Immature natural killer cell (primary cell): Measurements from ENCODE around the gene SNRPD1. TPM values are rescaled to one million over a fixed set of nuclear protein-coding genes. Genes with fewer than 3 reads are reported as not detected.
A peak's percentile ranks its signal among the peaks of the same experiment; 100 is the strongest.
"Not testable (repeated sequence)": the region's sequence is repeated elsewhere in the genome, so short reads cannot be mapped to it uniquely, and the experiment has no call there.

Source experiments
- DNase-seq, 3 donors: peaks; one replicate each; pipeline ENCODE4 v3.0.0; 2022; ENCODE audit warnings: mixed read lengths in 1 of 3
- H3K27ac Mint-ChIP-seq, 6 donors: one replicate each; pipeline ENCODE4 v1.8.0; 2020; ENCODE audit warnings: mixed read lengths in 6 of 6, mild to moderate bottlenecking in 5 of 6, inconsistent platforms in 4 of 6, moderate library complexity in 3 of 6
- H3K27me3 Mint-ChIP-seq, 3 donors: one replicate each; pipeline ENCODE4 v1.8.0; 2020 to 2021; ENCODE audit warnings: low read depth in 3 of 3, mild to moderate bottlenecking in 3 of 3, mixed read lengths in 3 of 3, moderate library complexity in 3 of 3, inconsistent platforms in 1 of 3
- H3K36me3 Mint-ChIP-seq, 3 donors: one replicate each; pipeline ENCODE4 v1.8.0; 2020; ENCODE audit warnings: mixed read lengths in 3 of 3, inconsistent platforms in 2 of 3, mild to moderate bottlenecking in 2 of 3
- H3K4me1 Mint-ChIP-seq, 2 donors: one replicate each; pipeline ENCODE4 v1.8.0; 2020; ENCODE audit warnings: inconsistent platforms in 2 of 2, mild to moderate bottlenecking in 2 of 2, mixed read lengths in 2 of 2, moderate library complexity in 1 of 2
- H3K4me3 Mint-ChIP-seq, 5 donors: one replicate each; pipeline ENCODE4 v1.8.0; 2020; ENCODE audit warnings: mild to moderate bottlenecking in 5 of 5, mixed read lengths in 5 of 5, inconsistent platforms in 3 of 5, moderate library complexity in 3 of 5
- H3K9me3 Mint-ChIP-seq, 6 donors: one replicate each; pipeline ENCODE4 v1.8.0; 2020; ENCODE audit warnings: mild to moderate bottlenecking in 6 of 6, mixed read lengths in 6 of 6, inconsistent platforms in 4 of 6, moderate library complexity in 3 of 6
- polyA plus RNA-seq, 3 donors: library from polyadenylated mRNA; unstranded; fragments of 300-500 nt; fragmentation: Illumina TruSeq; gene quantifications; one replicate each; pipeline ENCODE4 v1.2.3, GENCODE V29; 2021

Gene SNRPD1
- 10 to 100 TPM; 50.7 to 86.4 (median 84.8) TPM for polyA plus RNA-seq

DNA sequence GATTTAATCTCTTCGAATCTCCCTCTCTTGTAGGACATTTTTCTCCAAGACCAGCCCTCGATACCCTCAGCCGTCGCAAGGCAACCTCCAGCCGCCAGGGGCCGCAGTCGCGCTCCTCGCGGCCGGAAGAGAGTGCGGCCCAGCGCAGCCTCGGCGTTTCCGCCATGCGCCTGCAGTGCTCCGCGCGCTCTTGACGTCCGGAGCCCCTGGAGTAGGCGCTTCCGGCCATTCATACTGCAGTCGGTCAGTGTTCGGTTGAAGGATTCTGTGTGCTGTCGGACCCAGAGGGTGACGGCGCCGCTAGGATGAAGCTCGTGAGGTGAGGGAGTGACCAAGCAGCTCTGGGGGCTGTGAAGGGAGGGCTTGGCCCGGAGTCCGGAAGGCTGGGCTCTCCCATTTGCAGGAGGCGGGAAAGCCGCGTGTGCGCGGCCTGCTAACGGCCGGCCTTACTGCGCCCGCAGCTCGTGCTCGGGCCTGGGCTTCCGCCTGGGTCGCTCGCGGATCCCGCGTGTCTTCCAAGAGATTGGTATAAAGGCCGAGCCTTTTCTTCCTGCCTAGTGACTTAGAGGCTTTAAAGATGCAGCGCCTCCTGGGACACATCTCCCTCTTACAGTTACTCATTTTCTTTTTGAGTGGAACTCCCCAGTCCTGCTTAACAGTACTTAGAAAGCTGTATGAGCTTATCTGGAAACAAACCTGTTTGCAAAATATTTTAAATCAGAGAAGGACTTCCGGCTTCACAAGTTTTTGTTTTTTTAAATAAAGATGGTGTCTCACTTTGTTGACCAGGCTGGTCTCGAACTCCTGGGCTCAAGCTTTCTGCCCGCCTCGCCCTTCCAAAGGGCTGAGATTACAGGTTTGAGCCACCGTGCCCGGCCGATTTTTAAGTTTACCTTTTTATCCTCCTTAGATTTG, at the start of gene SNRPD1:
Gene SNRPD1, plus strand, starts transcription at position 190 of the 915 bp plus-strand sequence. Its CDS starts 116 bp downstream, at position 306.
- H3K9me3 Mint-ChIP-seq, result no peaks in the 10 kb centered on the region
- H3K36me3 Mint-ChIP-seq, result peaks cover 0 to 7% (median 4%) of the 10 kb centered on the region in 3 donors
- DNase-seq, result peak; percentile 85 to 86 (median 85)
- H3K4me1 Mint-ChIP-seq, result peaks cover 38 to 49% of the 10 kb centered on the region in 2 donors
- peak within 1 kb of the TSS; percentile 93 to 100 (median 99) for H3K4me3 Mint-ChIP-seq
- peaks cover 6 to 8% (median 7%) of the 10 kb centered on the region in 3 donors for H3K27me3 Mint-ChIP-seq
- peak within 1 kb of the TSS; percentile 95 to 99 (median 98) for H3K27ac Mint-ChIP-seq

DNA sequence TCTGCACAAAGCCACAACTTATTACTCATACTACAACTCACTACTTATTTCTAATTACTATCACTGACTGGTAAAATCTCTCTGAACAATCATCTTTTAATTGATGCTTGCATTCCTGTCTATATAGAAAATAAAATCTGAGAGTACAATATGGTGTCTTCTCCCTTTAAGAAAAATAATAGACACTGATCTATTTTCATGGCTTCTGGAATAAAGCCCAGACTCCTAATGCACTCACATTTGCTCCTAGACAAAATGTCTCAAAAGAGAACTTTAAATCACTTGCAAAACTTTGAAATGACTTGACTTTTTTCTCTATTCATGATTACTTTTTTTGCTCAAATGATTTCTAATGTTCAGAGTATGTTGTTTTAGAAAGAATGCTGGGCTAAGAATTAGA, 40.3 kb upstream of the SNRPD1 start:
- no peaks in the 10 kb centered on the region for H3K9me3 Mint-ChIP-seq
- peaks cover 28 to 48% (median 44%) of the 10 kb centered on the region in 3 donors for H3K36me3 Mint-ChIP-seq
- H3K27me3 Mint-ChIP-seq, result peaks cover 0 to 5% (median 0%) of the 10 kb centered on the region in 3 donors

DNA sequence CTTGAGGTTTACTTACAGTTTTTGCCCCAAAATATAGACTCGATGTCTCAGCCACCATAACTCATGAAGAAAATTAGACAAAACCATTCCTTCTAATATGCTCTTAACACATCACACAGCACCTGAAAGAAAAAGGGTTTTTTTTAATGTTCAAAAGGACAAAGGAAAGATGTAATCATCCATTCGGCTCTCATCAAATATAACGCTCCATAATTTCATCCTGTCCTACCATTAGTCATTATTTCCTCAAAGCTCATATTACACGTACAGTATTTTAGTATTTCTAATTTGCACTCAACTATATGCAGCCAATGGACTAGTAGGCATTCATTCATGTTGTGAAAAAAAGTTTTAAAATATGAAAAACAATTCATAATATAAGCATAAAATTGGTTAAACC, 36.5 kb upstream of the SNRPD1 start:
- H3K27ac Mint-ChIP-seq, result peak overlapping the region in 1 of 6 donors; percentile 42
- peaks cover 12 to 54% (median 42%) of the 10 kb centered on the region in 3 donors for H3K36me3 Mint-ChIP-seq
- DNase-seq, result no peak

More for the DNA sequence above, 40.3 kb upstream of the SNRPD1 start:
- peaks cover 2 to 19% of the 10 kb centered on the region in 2 donors for H3K4me1 Mint-ChIP-seq
- peak overlapping the region in 3 of 6 donors; percentile 28 to 81 (median 51) for H3K27ac Mint-ChIP-seq
- H3K4me3 Mint-ChIP-seq, result no peak overlapping the region
- DNase-seq, result no peak

DNA sequence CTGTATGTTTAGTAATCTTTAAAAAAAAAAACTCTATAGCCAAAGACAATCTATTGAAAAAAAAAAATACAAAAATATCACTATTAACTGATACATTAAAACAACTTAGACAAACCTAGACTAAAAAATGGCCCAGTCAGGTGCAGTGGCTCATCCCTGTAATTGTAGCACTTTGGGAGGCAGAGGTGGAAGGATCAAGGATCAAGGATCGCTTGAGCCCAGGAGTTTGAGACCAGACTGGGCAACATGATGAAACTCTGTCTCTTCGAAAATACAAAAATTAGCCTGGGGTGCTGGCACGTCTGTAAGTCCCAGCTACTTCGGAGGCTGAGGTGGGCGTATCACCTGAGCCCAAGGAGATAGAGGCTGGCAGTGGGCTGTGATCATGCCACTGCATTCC, 27.7 kb upstream of the SNRPD1 start:
- DNase-seq, result no peak
- Mint-ChIP-seq H3K4me3 (no peak overlapping the region), H3K9me3 (no peaks in the 10 kb centered on the region), H3K4me1 (peaks cover 24 to 50% of the 10 kb centered on the region in 2 donors), H3K36me3 (peaks cover 0 to 3% (median 0%) of the 10 kb centered on the region in 3 donors), H3K27me3 (no peaks in the 10 kb centered on the region), H3K27ac (peak overlapping the region in 1 of 6 donors; percentile 24)

More for the DNA sequence above, 36.5 kb upstream of the SNRPD1 start:
- peaks cover 14 to 29% of the 10 kb centered on the region in 2 donors for H3K4me1 Mint-ChIP-seq
- H3K9me3 Mint-ChIP-seq, result no peaks in the 10 kb centered on the region
- H3K27me3 Mint-ChIP-seq, result peaks cover 0 to 4% (median 1%) of the 10 kb centered on the region in 3 donors
- H3K4me3 Mint-ChIP-seq, result no peak overlapping the region

DNA sequence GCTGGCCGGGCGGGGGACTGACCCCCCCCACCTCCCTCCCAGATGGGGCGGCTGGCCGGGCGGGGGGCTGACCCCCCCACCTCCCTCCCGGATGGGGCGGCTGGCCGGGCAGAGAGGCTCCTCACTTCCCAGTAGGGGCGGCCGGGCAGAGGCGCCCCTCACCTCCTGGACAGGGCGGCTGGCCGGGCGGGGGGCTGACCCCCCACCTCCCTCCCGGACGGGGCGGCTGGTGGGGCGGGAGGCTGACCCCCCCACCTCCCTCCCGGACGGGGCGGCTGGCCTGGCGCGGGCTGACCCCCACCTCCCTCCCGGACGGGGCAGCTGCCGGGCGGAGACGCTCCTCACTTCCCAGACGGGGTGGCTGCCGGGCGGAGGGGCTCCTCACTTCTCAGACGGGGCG, 19.8 kb upstream of the SNRPD1 start:
- not testable (repeated sequence) for H3K36me3 Mint-ChIP-seq, H3K9me3 Mint-ChIP-seq, H3K4me3 Mint-ChIP-seq, H3K27ac Mint-ChIP-seq, DNase-seq, H3K27me3 Mint-ChIP-seq
- peaks cover 25 to 53% of the 10 kb centered on the region in 2 donors for H3K4me1 Mint-ChIP-seq

DNA sequence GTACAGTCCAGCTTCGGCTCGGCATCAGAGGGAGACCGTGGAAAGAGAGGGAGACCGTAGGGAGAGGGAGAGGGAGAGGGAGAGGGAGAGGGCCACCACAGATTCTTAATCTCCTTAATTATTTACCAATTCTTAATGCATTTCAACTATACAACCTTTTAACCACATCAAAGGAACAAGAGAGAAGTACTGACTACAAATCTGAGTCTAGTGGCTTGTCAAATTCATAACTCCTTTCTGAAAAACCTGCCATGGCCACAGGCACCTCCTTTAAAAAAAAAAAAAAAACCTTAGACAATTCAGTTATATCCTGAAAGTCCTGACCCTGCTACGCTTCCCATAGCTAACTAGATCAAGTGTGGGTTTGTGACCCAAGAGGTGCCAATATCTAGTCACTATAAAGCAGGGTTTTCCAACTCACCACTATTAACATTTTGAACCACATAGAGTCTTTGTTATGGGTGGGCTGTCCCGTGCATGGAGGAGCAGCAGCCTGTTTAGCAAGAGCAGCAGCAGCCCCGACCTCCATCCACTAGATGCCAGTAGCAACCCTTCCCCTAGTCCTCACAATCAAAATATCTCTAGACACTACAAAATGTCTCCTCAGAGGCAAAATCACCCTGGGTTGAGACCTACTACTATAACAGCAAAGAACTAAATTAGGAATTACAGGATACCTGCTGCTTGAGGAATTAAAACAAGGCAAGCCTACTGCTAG, 18.4 kb upstream of the SNRPD1 start:
- Mint-ChIP-seq H3K27ac (peak overlapping the region in 1 of 6 donors; percentile 57), H3K9me3 (no peaks in the 10 kb centered on the region), H3K27me3 (no peaks in the 10 kb centered on the region), H3K36me3 (peaks cover 6 to 8% (median 6%) of the 10 kb centered on the region in 3 donors), H3K4me1 (peaks cover 29 to 53% of the 10 kb centered on the region in 2 donors), H3K4me3 (peak overlapping the region in 1 of 5 donors; percentile 21)
- no peak for DNase-seq

DNA sequence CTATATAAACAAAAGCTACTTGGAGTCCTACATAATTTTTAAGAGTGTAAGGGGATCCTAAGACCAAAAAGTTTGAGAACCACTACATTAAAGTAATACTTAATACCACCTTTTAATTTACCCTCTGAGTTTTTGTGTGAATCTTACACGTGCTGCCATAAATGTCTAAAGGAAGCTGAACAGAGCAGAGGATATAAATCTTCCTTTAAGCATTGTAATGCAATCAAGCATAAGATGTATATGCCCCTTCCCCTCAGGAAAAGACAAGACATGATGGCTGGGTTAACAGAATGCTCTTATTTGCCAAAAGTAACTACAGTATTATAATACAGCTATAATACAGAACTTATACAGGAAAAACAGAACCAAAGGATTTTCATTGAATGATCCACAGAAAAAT, 14.5 kb upstream of the SNRPD1 start:
- no peak for DNase-seq
- Mint-ChIP-seq H3K36me3 (peaks cover 4 to 8% (median 6%) of the 10 kb centered on the region in 3 donors), H3K9me3 (no peaks in the 10 kb centered on the region), H3K27me3 (peaks cover 12 to 25% (median 17%) of the 10 kb centered on the region in 3 donors), H3K4me3 (peak overlapping the region in 1 of 5 donors; percentile 5), H3K4me1 (peaks cover 41 to 42% of the 10 kb centered on the region in 2 donors), H3K27ac (peak overlapping the region in 4 of 6 donors; percentile 15 to 62 (median 24))

DNA sequence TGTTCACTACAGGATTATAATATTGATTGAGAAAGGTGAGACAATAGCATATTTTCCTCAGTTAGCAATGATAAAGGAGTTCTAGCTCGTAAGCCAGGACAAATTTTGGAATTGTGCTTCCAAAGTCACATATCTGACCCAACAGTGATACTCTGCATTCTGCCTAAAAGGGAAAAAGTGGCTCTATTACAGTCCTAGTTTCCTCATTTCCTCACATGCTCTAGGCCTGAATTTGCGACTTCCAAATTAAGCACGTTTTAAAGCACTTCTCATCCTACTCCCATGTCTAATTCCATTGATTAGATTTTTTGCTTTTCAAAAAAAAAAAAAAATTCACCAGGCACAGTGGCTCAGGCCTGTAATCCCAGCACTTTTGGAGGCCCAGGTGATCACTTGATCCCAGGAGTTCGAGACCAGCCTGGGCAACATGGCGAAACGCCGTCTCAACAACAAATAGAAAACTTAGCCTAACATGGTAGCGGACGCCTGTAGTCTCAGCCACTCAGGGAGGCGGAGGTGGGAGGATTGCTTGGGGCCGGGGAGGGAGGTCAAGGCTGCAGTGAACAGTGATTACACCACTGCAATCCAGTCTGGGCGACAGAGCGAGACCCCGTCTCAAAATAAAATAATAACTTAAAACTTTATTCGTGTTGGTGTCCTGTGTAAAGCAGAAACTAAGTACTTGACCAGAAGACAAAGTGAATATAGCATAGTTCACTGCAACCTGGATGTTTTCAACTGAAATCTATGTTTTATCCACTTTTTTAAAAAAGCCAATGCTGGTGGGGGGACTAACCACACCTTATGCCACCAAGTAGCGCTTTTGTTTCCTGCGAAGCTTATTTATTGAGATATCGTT, 13.2 kb upstream of the SNRPD1 start:
- Mint-ChIP-seq H3K27me3 (peaks cover 12 to 26% (median 17%) of the 10 kb centered on the region in 3 donors), H3K4me3 (peak overlapping the region; percentile 92 to 99 (median 96)), H3K4me1 (peaks cover 37 to 38% of the 10 kb centered on the region in 2 donors), H3K9me3 (no peaks in the 10 kb centered on the region), H3K27ac (peak overlapping the region; percentile 97 to 99 (median 98)), H3K36me3 (peaks cover 0 to 5% (median 2%) of the 10 kb centered on the region in 3 donors)
- DNase-seq, result no peak

DNA sequence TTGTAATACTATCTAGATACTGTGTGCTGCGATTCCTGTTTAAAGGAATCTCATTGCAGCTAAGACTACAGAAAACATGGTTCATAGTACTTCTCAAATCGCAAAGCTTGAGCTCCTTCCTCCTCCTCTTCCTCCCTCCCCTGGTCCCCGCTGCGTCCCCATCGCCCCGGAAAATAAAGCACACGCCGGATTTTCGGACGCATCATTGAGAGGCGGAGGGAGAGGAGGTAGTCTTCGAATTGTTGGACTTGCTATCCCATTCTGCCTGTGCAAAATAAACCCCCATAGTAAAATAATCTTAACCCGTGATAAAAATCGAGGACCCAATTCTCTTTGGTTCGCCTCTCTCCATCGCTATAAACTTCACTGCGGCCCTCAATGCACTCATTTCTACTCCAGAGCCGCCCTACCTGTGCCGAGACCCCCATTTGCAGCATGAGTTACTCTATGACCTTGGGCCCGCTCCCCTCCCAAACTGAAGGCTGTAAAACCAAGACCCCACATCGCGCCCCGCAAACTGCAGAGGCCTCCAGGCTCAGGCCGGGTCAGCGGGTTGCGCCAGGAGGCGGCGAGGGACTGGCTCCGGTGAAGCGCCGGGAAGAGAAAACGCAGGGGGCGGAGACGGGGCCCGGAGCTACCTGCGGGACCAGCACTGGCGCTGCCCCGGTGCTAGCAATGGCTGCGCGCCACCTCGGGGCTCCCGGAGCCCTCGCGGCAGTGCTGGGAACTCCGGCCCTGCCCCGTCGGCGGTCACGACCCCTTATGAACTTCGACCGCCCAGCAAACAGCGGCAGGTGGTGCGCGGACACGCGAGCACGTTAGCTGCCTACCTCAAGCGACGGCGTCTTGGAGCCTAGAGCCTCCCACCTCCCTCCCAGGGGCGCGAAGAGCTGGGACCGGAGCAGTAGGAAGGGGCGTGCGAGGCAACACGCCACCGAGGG, 12.3 kb upstream of the SNRPD1 start:
- DNase-seq, result peak in 2 of 3 donors; percentile 7 to 25
- Mint-ChIP-seq H3K4me3 (peak overlapping the region; percentile 92 to 99 (median 96)), H3K36me3 (no peaks in the 10 kb centered on the region), H3K27ac (peak overlapping the region; percentile 97 to 99 (median 98)), H3K27me3 (peaks cover 12 to 26% (median 17%) of the 10 kb centered on the region in 3 donors), H3K4me1 (peaks cover 31 to 33% of the 10 kb centered on the region in 2 donors), H3K9me3 (no peaks in the 10 kb centered on the region)

DNA sequence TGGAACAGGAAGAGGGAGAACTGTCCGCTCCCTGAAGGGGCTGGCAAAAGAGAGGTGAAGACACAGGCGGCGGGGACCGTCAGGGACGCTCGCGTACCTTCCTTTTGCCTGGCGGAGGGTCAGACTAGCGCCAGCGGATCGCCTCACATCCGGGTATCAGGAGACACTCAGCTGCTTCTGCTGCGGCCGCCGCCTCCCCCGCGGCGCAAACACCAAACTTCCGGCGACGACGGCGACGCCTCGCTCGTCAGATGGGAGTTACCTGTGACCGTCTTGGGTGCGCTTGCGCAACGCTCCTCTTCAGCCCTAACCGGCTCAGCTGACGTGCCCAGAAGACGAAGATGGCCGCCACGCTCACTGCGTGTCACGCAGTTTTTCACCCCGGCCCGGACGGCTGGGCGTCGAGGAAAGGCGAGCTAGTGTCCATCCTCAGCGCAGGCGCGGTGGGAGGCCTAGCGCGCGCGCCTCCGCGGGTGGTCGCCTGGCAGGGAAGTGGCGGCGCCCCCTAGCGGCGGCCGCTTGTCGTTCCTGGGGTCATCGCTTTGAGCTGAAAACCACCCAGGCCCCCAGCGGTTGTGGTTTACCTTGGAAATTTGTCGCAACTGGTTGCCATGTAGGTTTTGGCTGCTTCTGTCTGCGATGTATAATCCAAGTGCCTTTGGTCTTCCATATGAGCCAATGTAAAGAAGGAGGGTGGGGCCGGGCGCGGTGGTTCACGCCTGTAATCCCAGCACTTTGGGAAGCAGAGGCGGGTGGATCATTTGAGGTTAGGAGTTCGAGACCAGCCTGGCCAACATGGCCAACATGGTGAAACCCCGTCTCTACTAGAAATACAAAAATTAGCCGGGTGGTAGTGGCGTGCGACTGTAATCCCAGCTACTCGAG, 11.3 kb upstream of the SNRPD1 start, which contains the start of gene ESCO1:
Gene ESCO1, minus strand, starts transcription at position 179 of the 885 bp plus-strand sequence. CDS start 25,861 bp downstream, outside the sequence.
- no peaks in the 10 kb centered on the region for H3K9me3 Mint-ChIP-seq
- H3K4me3 Mint-ChIP-seq, result peak within 1 kb of the TSS; percentile 92 to 99 (median 96)
- DNase-seq, result peak; percentile 98 to 99 (median 99)
- H3K4me1 Mint-ChIP-seq, result peaks cover 31 to 33% of the 10 kb centered on the region in 2 donors
- H3K36me3 Mint-ChIP-seq, result no peaks in the 10 kb centered on the region
- H3K27ac Mint-ChIP-seq, result peak within 1 kb of the TSS; percentile 97 to 99 (median 98)
- H3K27me3 Mint-ChIP-seq, result peaks cover 12 to 26% (median 17%) of the 10 kb centered on the region in 3 donors

DNA sequence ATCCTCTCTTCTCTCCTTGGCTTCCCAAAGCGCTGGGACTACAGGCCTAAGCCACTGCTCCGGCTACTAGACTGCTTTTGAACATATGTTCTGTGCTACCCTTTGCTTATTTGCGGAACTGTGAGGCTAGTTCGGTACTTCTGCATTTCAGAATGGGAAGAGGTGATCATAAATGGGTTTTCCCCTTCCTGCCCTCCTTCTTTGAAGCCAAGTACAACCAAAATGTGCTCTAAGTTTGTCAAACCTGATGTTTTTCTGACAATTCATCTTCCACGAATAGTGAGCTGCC, 9.9 kb upstream of the SNRPD1 start:
- Mint-ChIP-seq H3K27me3 (peaks cover 12 to 26% (median 17%) of the 10 kb centered on the region in 3 donors), H3K36me3 (no peaks in the 10 kb centered on the region), H3K4me3 (peak overlapping the region; percentile 30 to 57 (median 39)), H3K4me1 (peaks cover 23 to 27% of the 10 kb centered on the region in 2 donors), H3K9me3 (no peaks in the 10 kb centered on the region), H3K27ac (peak overlapping the region; percentile 63 to 87 (median 73))
- DNase-seq, result no peak
